ENCODE data around the gene ARMH3.

ARMH3 gene

GRCh38 chr10:101880232-101880573, 175.8 kb downstream of the ARMH3 start:
- TF ChIP-seq CTCF (IDR thresholded peaks at IDR 0.05; ENCODE audit: extremely low read depth, insufficient read depth, missing control alignments) = no peak
- DNase-seq (ENCODE audit: low spot score) = no peak
- in situ Hi-C loops (cut with MboI; ENCODE audit: low pct_unique_long_range_greater_than_20kb, low sequenced_read_pairs, unreplicated experiment) = no loop called here

DNA sequence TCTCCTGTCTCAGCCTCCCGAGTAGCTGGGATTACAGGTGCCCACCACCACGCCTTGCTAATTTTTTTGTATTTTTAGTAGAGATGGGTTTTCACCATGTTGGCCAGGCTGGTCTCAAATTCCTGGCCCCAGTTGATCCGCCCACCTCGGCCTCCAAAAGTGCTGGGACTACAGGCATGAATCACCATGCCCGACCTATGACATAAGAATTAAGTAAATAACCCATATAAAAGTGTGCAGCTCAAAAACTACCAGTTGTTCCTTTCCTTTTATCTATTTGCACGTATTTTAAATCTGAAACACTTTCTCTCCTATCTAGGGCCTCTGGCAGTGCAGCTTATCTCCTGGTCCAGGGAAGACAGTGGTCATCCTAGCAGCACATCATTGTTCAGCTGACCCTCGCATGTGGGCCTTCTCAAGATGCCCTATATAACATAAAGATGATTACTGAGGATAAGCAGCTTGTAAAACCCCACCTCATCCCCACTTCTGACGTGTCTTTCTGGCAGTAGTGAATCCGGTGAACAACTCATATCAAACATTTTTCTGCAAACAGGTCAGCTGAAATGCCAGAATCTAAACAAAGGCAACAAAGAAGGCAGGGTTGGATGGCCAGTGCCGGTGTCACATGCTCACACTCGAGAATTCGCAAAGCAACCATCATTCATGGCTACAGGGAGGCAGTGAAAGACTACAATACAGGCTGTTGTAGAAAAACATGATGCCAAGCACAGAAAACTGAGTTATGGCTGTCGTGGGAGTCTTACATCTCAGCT, 176.3 kb downstream of the ARMH3 start:
- in situ Hi-C loops (cut with MboI; ENCODE audit: low pct_unique_long_range_greater_than_20kb, low sequenced_read_pairs, unreplicated experiment) = no loop called here
- TF ChIP-seq CTCF (IDR thresholded peaks at IDR 0.05; ENCODE audit: extremely low read depth, insufficient read depth, missing control alignments) = no peak

GRCh38 chr10:101878869-101879268, 177.1 kb downstream of the ARMH3 start:
- TF ChIP-seq CTCF (IDR thresholded peaks at IDR 0.05; ENCODE audit: extremely low read depth, insufficient read depth, missing control alignments) = no peak
- no peak for DNase-seq (ENCODE audit: low spot score)
- in situ Hi-C loops (cut with MboI; ENCODE audit: low pct_unique_long_range_greater_than_20kb, low sequenced_read_pairs, unreplicated experiment) = no loop called here

More for the DNA sequence above, 176.3 kb downstream of the ARMH3 start:
- DNase-seq (ENCODE audit: low spot score) = no peak

- TF ChIP-seq CTCF (IDR thresholded peaks at IDR 0.05; ENCODE audit: extremely low read depth, insufficient read depth, missing control alignments) = no peak
- in situ Hi-C loops (cut with MboI; ENCODE audit: low pct_unique_long_range_greater_than_20kb, low sequenced_read_pairs, unreplicated experiment) = no loop called here
- DNase-seq (ENCODE audit: low spot score) = no peak
Measured at GRCh38 chr10:101875068-101875688, 180.8 kb downstream of the ARMH3 start.

- in situ Hi-C loops (cut with MboI; ENCODE audit: low pct_unique_long_range_greater_than_20kb, low sequenced_read_pairs, unreplicated experiment) = no loop called here
- DNase-seq (ENCODE audit: low spot score) = no peak
- TF ChIP-seq CTCF (IDR thresholded peaks at IDR 0.05; ENCODE audit: extremely low read depth, insufficient read depth, missing control alignments) = no peak
Measured at GRCh38 chr10:101874252-101874651, 181.7 kb downstream of the ARMH3 start.

GRCh38 chr10:101867931-101868330, 188.0 kb downstream of the ARMH3 start:
- in situ Hi-C loops (cut with MboI; ENCODE audit: low pct_unique_long_range_greater_than_20kb, low sequenced_read_pairs, unreplicated experiment) = no loop called here
- TF ChIP-seq CTCF (IDR thresholded peaks at IDR 0.05; ENCODE audit: extremely low read depth, insufficient read depth, missing control alignments) = no peak
- no peak for DNase-seq (ENCODE audit: low spot score)
